Measurements from ENCODE around the gene CTSH. TPM values are rescaled to one million over a fixed set of nuclear protein-coding genes. Genes with fewer than 3 reads are reported as not detected.
"Not testable (repeated sequence)": the region's sequence is repeated elsewhere in the genome, so short reads cannot be mapped to it uniquely, and the experiment has no call there.

Gene CTSH
- total RNA-seq, 2 donors from 2014 or later: 107 to 145 TPM

- peaks cover 46% of the 10 kb centered on the region for H3K4me1 ChIP-seq
- peak; percentile 19 for ATAC-seq
Measured at GRCh38 chr15:78873793-78874765, 70.8 kb downstream of the CTSH start.

DNA sequence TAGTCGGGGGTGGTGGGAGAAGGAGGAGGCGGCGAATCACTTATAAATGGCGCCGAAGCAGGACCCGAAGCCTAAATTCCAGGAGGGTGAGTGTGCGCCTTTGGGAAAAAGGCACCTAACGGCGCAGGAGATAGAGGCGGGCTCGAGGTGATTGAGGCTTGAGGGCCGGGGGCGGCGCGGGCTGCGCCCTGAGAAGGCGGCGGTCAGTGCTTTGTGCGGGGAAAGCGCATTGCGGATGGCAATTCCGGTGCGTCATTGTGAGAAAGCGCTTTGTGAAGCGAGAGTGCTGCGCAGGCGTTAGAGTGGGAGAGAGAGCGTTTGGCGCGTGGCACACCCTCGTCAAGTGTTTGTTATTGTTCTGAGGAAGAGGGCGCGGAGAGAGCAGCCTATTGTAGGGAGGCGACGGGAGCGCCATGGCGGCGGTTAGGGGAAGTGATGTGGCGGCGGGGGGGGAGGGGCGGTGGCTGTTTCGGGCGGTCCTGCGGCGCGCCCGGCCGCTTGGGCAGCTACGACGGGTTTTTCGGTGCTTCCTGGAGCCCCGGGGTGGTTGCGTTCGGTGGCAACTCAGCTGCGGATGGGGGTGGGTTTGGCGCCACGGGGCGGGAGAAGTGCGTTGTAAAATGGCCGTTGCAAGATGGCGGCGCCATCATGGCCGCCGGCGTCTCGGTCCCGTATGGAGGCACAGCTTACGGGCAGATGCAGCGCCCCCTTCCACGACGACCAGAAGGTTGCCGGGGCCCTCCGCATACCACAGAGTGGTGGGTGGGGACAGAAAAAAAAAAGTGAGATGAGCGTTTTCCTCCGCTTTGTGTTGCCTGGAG is 71.7 kb downstream of the CTSH start:
- peak; percentile 71 to 97 (median 93) for TF ChIP-seq POLR2A (IDR thresholded peaks at IDR 0.05)
- TF ChIP-seq, protein P1, sequence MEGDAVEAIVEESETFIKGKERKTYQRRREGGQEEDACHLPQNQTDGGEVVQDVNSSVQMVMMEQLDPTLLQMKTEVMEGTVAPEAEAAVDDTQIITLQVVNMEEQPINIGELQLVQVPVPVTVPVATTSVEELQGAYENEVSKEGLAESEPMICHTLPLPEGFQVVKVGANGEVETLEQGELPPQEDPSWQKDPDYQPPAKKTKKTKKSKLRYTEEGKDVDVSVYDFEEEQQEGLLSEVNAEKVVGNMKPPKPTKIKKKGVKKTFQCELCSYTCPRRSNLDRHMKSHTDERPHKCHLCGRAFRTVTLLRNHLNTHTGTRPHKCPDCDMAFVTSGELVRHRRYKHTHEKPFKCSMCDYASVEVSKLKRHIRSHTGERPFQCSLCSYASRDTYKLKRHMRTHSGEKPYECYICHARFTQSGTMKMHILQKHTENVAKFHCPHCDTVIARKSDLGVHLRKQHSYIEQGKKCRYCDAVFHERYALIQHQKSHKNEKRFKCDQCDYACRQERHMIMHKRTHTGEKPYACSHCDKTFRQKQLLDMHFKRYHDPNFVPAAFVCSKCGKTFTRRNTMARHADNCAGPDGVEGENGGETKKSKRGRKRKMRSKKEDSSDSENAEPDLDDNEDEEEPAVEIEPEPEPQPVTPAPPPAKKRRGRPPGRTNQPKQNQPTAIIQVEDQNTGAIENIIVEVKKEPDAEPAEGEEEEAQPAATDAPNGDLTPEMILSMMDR (IDR thresholded peaks at IDR 0.05): peak in 2 of 7 experiments; percentile 18 to 27
- Histone ChIP-seq H3K4me3 (peak overlapping the region; percentile 76 to 96), H3K36me3 (replicated peaks in 1 of 2; ENCODE audit: insufficient read depth in 1 of 2, low read depth in 2 of 2) (no peaks in the 10 kb centered on the region), H3K27ac (peak overlapping the region; percentile 98 to 99 (median 98)), H3K9me3 (no peaks in the 10 kb centered on the region), H3K4me1 (peaks cover 37% of the 10 kb centered on the region), H3K27me3 (no peaks in the 10 kb centered on the region)
- peak; percentile 59 for ATAC-seq
- intact Hi-C loops (cut with DNase I): no loop called here
- peak; percentile 65 to 82 (median 74) for DNase-seq
- 0 to 1% methylated on average over 43 to 74 of the region's 75 CpGs for WGBS, 2 donors

More at GRCh38 chr15:78873793-78874765, 70.8 kb downstream of the CTSH start:
- DNase-seq: peak in 2 of 4 donors; percentile 35 to 43
- H3K27ac ChIP-seq: peak overlapping the region; percentile 98 to 99 (median 98)
- H3K27me3 ChIP-seq: no peaks in the 10 kb centered on the region
- no peaks in the 10 kb centered on the region for H3K36me3 ChIP-seq (replicated peaks in 1 of 2; ENCODE audit: insufficient read depth in 1 of 2, low read depth in 2 of 2)
- WGBS, 2 donors: 0% methylated on average over 38 of the region's 38 CpGs
- TF ChIP-seq, protein P1 (IDR thresholded peaks at IDR 0.05): peak in 1 of 7 experiments; percentile 1
- TF ChIP-seq POLR2A (IDR thresholded peaks at IDR 0.05): no peak
- intact Hi-C loops (cut with DNase I): no loop called here
- peak overlapping the region; percentile 76 to 96 for H3K4me3 ChIP-seq
- H3K9me3 ChIP-seq: no peaks in the 10 kb centered on the region

- Histone ChIP-seq H3K4me1 (peaks cover 28% of the 10 kb centered on the region), H3K27ac (peak within 1 kb of the TSS; percentile 98 to 99 (median 98)), H3K27me3 (no peaks in the 10 kb centered on the region), H3K36me3 (replicated peaks in 1 of 2; ENCODE audit: insufficient read depth in 1 of 2, low read depth in 2 of 2) (no peaks in the 10 kb centered on the region), H3K4me3 (peak within 1 kb of the TSS; percentile 76 to 96), H3K9me3 (no peaks in the 10 kb centered on the region)
- peak; percentile 96 to 98 (median 98) for DNase-seq
- peak; percentile 96 for ATAC-seq
- no peak for TF ChIP-seq POLR2A (IDR thresholded peaks at IDR 0.05)
- TF ChIP-seq, protein P1 (IDR thresholded peaks at IDR 0.05): no peak
- WGBS, 2 donors: 8 to 18% methylated on average over 21 to 33 of the region's 52 CpGs
- intact Hi-C loops (cut with DNase I): no loop called here
Measured at GRCh38 chr15:78872155-78872971, 72.5 kb downstream of the CTSH start, which contains the start of gene MORF4L1. MORF4L1 (plus strand) TSS chr15:78872890; CDS start chr15:78873018, 128 bp downstream.

GRCh38 chr15:78871483-78872127 is 73.2 kb downstream of the CTSH start:
- peaks cover 21% of the 10 kb centered on the region for H3K4me1 ChIP-seq
- H3K27me3 ChIP-seq; H3K9me3 ChIP-seq; H3K4me3 ChIP-seq; H3K36me3 ChIP-seq (replicated peaks in 1 of 2; ENCODE audit: insufficient read depth in 1 of 2, low read depth in 2 of 2); DNase-seq; ATAC-seq; intact Hi-C loops (cut with DNase I); H3K27ac ChIP-seq: not testable (repeated sequence)
- 75 to 87% methylated on average over 24 of the region's 24 CpGs for WGBS, 2 donors

Small RNA genes within 50 kb of the gene (small RNA-seq; reads per million reads assigned to genes)
- not detected for gene RNU6-415P

Other genes starting within 250 kb of the CTSH start
- 1 to 10 TPM in 1 of 2 donors, under 1 TPM in 1; 0.33 to 2.1 TPM for gene ADAMTS7, start 133.6 kb downstream of the CTSH start, total RNA-seq
- gene MORF4L1, start 72.2 kb downstream of the CTSH start, total RNA-seq: 100 to 1,000 TPM in 1 of 2 donors, 10 to 100 TPM in 1; 94.2 to 152 TPM
- 1 to 10 TPM; 1.0 to 3.6 TPM for gene RASGRF1, start 145.7 kb upstream of the CTSH start, total RNA-seq